HepG2 (cell line): ENCODE data around the gene C22orf15. TPM values are rescaled to one million over a fixed set of nuclear protein-coding genes. Genes with fewer than 3 reads are reported as not detected.

Experiments used
- AHDC1 ChIP-seq: sonication (generic); formaldehyde crosslinking; IDR thresholded peaks from 2 replicates; pipeline ENCODE4 v1.5.1; 2020; ENCODE audit warnings: mild to moderate bottlenecking, missing genetic modification reagents, borderline replicate concordance
- GTF2F1 ChIP-seq: fragments of 150-350 bp; IDR thresholded peaks from 2 replicates; pipeline ENCODE4 v1.6.1; 2014; ENCODE audit warnings: low read length
- HNRNPH1 ChIP-seq: fragments of 200-400 bp; formaldehyde crosslinking; optimal IDR thresholded peaks from 2 replicates; pipeline ENCODE3; 2017; ENCODE audit warnings: mild to moderate bottlenecking, low read depth, low read length
- KLF12 ChIP-seq: sonication (generic); formaldehyde crosslinking; IDR thresholded peaks from 2 replicates; pipeline ENCODE4 v1.4.0; 2020; ENCODE audit warnings: missing genetic modification reagents, borderline replicate concordance
- MLLT10 ChIP-seq: sonication (generic); formaldehyde crosslinking; IDR thresholded peaks from 2 replicates; pipeline ENCODE4 v1.4.0; 2020; ENCODE audit warnings: missing genetic modification reagents
- NR1H2 ChIP-seq: sonication (generic); formaldehyde crosslinking; IDR thresholded peaks from 2 replicates; pipeline ENCODE4 v1.8.1; 2022; ENCODE audit warnings: low read depth, missing genetic modification reagents, borderline replicate concordance
- NR2C2 ChIP-seq: sonication (generic); formaldehyde crosslinking; IDR thresholded peaks from 2 replicates; pipeline ENCODE4 v1.4.0; 2020; ENCODE audit warnings: missing genetic modification reagents, mild to moderate bottlenecking, moderate library complexity, borderline replicate concordance
- SSRP1 ChIP-seq: IDR thresholded peaks from 2 replicates; pipeline ENCODE4 v1.6.1; 2016; ENCODE audit warnings: control low read depth
- TOPORS ChIP-seq: sonication (generic); formaldehyde crosslinking; IDR thresholded peaks from 2 replicates; pipeline ENCODE4 v1.8.0; 2023; ENCODE audit warnings: mild to moderate bottlenecking, missing genetic modification reagents
- U2AF2 ChIP-seq: fragments of 200-400 bp; formaldehyde crosslinking; IDR thresholded peaks from 2 replicates; pipeline ENCODE4 v1.6.1; 2017; ENCODE audit warnings: low read depth, mild to moderate bottlenecking, low read length
- YY1 ChIP-seq: IDR thresholded peaks from 2 replicates; pipeline ENCODE4 v1.6.1; 2011; ENCODE audit warnings: low read length, low read depth, moderate library complexity, mild to moderate bottlenecking; ENCODE audit not compliant: insufficient read depth, insufficient replicate concordance
- ZC3H13 ChIP-seq: sonication (generic); formaldehyde crosslinking; IDR thresholded peaks from 2 replicates; pipeline ENCODE4 v1.8.1; 2023; ENCODE audit warnings: mild to moderate bottlenecking, missing genetic modification reagents, moderate library complexity
- ZNF292 ChIP-seq: sonication (generic); formaldehyde crosslinking; IDR thresholded peaks from 2 replicates; pipeline ENCODE4 v1.8.1; 2022; ENCODE audit warnings: mild to moderate bottlenecking, low read depth, missing genetic modification reagents, borderline replicate concordance
- ZNF629 ChIP-seq: sonication (generic); formaldehyde crosslinking; conservative IDR thresholded peaks from 2 replicates; pipeline ENCODE4 v1.5.0; 2020; ENCODE audit warnings: missing genetic modification reagents
- ZNF800 ChIP-seq: sonication (generic); formaldehyde crosslinking; IDR thresholded peaks from 2 replicates; pipeline ENCODE4 v1.4.0; 2020; ENCODE audit warnings: missing genetic modification reagents
- polyA plus RNA-seq, 8 experiments: library from polyadenylated mRNA; depleted of rRNA in 3 of 8; stranded (reverse) in 7 of 8; unstranded in 1 of 8; fragments of >200 nt; fragmentation: Illumina TruSeq in 4 of 8; extraction: Trizol in 4 of 8; gene quantifications; 2 replicates each; pipeline versions ENCODE4 v1.2.1 to v1.2.3, GENCODE V29; 2011 to 2016; ENCODE audit warnings: low read depth in 4 of 8, missing spikeins in 1 of 8, mixed read lengths in 1 of 8; ENCODE audit not compliant: insufficient read depth in 1 of 8
- total RNA-seq, 5 experiments: library from RNA; depleted of rRNA; stranded (reverse); fragments of >200 nt; fragmentation: Illumina TruSeq; extraction: Trizol; gene quantifications; 2 replicates each; pipeline ENCODE4 v1.2.3, GENCODE V29; 2016; ENCODE audit warnings: low read depth in 1 of 5
- TF ChIP-seq, protein P1 (sequence below): sonication (generic); formaldehyde crosslinking; IDR thresholded peaks from 2 replicates; pipeline ENCODE4 v1.4.0; 2020; ENCODE audit warnings: missing genetic modification reagents, borderline replicate concordance
- TF ChIP-seq, protein P2 (sequence below): sonication (generic); formaldehyde crosslinking; IDR thresholded peaks from 2 replicates; pipeline ENCODE4 v1.8.1; 2023; ENCODE audit warnings: mild to moderate bottlenecking, missing genetic modification reagents

Gene C22orf15
- total and polyA plus RNA-seq, 2 of the 13 experiments (the other 11 are each of a cell fraction or from before 2014, with no cell fraction given): not detected

GRCh38 chr22:23716811-23717801 is 45.7 kb upstream of the C22orf15 start (continued):
- TF ChIP-seq ZC3H13 (CRISPR knock-in tag) (peak; percentile 73; the same call in 1 of the 2 replicates), ZNF292 (no peak; the same call in 1 of the 2 replicates), ZNF800 (CRISPR knock-in tag) (no peak), SSRP1 (peak; percentile 49; the same call in 1 of the 2 replicates), YY1 (peak; percentile 99), MLLT10 (CRISPR knock-in tag) (no peak), HNRNPH1 (no peak), TOPORS (CRISPR knock-in tag) (0 out of 2 replicates have a peak, but pooled peaks have one; percentile 65), NR1H2 (CRISPR knock-in tag) (no peak), AHDC1 (CRISPR knock-in tag) (peak; percentile 17; the same call in 1 of the 2 replicates), GTF2F1 (no peak), U2AF2 (no peak), NR2C2 (peak; percentile 96), ZNF629 (CRISPR knock-in tag) (no peak), KLF12 (CRISPR knock-in tag) (peak; percentile 86)
- TF ChIP-seq, protein P1, sequence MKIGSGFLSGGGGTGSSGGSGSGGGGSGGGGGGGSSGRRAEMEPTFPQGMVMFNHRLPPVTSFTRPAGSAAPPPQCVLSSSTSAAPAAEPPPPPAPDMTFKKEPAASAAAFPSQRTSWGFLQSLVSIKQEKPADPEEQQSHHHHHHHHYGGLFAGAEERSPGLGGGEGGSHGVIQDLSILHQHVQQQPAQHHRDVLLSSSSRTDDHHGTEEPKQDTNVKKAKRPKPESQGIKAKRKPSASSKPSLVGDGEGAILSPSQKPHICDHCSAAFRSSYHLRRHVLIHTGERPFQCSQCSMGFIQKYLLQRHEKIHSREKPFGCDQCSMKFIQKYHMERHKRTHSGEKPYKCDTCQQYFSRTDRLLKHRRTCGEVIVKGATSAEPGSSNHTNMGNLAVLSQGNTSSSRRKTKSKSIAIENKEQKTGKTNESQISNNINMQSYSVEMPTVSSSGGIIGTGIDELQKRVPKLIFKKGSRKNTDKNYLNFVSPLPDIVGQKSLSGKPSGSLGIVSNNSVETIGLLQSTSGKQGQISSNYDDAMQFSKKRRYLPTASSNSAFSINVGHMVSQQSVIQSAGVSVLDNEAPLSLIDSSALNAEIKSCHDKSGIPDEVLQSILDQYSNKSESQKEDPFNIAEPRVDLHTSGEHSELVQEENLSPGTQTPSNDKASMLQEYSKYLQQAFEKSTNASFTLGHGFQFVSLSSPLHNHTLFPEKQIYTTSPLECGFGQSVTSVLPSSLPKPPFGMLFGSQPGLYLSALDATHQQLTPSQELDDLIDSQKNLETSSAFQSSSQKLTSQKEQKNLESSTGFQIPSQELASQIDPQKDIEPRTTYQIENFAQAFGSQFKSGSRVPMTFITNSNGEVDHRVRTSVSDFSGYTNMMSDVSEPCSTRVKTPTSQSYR (CRISPR knock-in tag): no peak
- TF ChIP-seq, protein P2, sequence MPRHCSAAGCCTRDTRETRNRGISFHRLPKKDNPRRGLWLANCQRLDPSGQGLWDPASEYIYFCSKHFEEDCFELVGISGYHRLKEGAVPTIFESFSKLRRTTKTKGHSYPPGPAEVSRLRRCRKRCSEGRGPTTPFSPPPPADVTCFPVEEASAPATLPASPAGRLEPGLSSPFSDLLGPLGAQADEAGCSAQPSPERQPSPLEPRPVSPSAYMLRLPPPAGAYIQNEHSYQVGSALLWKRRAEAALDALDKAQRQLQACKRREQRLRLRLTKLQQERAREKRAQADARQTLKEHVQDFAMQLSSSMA: peak; percentile 45; the same call in 1 of the 2 replicates
